MG63 (cell line): ENCODE measurements around the gene R3HDM4. TPM values are rescaled to one million over a fixed set of nuclear protein-coding genes. Genes with fewer than 3 reads are reported as not detected.

Experiments used
- DNase-seq: peaks from one replicate; pipeline ENCODE4 v3.0.0-alpha.2; 2020
- H3K27me3 ChIP-seq: fragments of 250-450 bp; sonication (Bioruptor Pico); 2 replicates; pipeline ENCODE4 v1.5.1; 2020; ENCODE audit warnings: mild to moderate bottlenecking, moderate library complexity
- H3K36me3 ChIP-seq: fragments of 250-450 bp; sonication (Bioruptor Pico); 2 replicates; pipeline ENCODE4 v1.5.1; 2020; ENCODE audit warnings: mild to moderate bottlenecking, moderate library complexity
- H3K4me3 ChIP-seq: fragments of 250-450 bp; sonication (Bioruptor Pico); 2 replicates; pipeline ENCODE4 v1.5.1; 2020; ENCODE audit warnings: mild to moderate bottlenecking, moderate library complexity
- H3K9me3 ChIP-seq: fragments of 250-450 bp; sonication (Bioruptor Pico); 2 replicates; pipeline ENCODE4 v1.5.1; 2020; ENCODE audit warnings: mild to moderate bottlenecking, moderate library complexity
- total RNA-seq: library from RNA; depleted of rRNA; stranded (reverse); fragments of >200 nt; shearing (Covaris generic); gene quantifications from 2 replicates; pipeline ENCODE4 v1.2.3, GENCODE V29; 2014; ENCODE audit warnings: low replicate concordance

R3HDM4 gene
- total RNA-seq, 1 experiment from 2014 or later, result 9.5 TPM

- DNase-seq, result no peak
- no peaks in the 10 kb centered on the region for H3K36me3 ChIP-seq
- H3K27me3 ChIP-seq, result no peaks in the 10 kb centered on the region
- H3K4me3 ChIP-seq, result no peak overlapping the region
- no peaks in the 10 kb centered on the region for H3K9me3 ChIP-seq
Observed at GRCh38 chr19:938233-938923, 25.4 kb upstream of the R3HDM4 start.

- Histone ChIP-seq H3K36me3 (no peaks in the 10 kb centered on the region), H3K9me3 (no peaks in the 10 kb centered on the region), H3K27me3 (no peaks in the 10 kb centered on the region), H3K4me3 (no peak overlapping the region)
- no peak for DNase-seq
Observed at GRCh38 chr19:937259-937694, 24.3 kb upstream of the R3HDM4 start.

- Histone ChIP-seq H3K4me3 (no peak overlapping the region), H3K9me3 (no peaks in the 10 kb centered on the region), H3K36me3 (no peaks in the 10 kb centered on the region), H3K27me3 (no peaks in the 10 kb centered on the region)
- no peak for DNase-seq
Observed at GRCh38 chr19:936175-936546, 23.1 kb upstream of the R3HDM4 start.

GRCh38 chr19:934865-935479 lies 22.0 kb upstream of the R3HDM4 start:
- no peaks in the 10 kb centered on the region for H3K9me3 ChIP-seq
- no peaks in the 10 kb centered on the region for H3K36me3 ChIP-seq
- no peaks in the 10 kb centered on the region for H3K27me3 ChIP-seq
- H3K4me3 ChIP-seq, result no peak overlapping the region
- DNase-seq, result peak; percentile 93

- Histone ChIP-seq H3K4me3 (no peak overlapping the region), H3K36me3 (no peaks in the 10 kb centered on the region), H3K9me3 (no peaks in the 10 kb centered on the region), H3K27me3 (no peaks in the 10 kb centered on the region)
- no peak for DNase-seq
Observed at GRCh38 chr19:934197-934840, 21.3 kb upstream of the R3HDM4 start.

- Histone ChIP-seq H3K4me3 (no peak overlapping the region), H3K27me3 (no peaks in the 10 kb centered on the region), H3K9me3 (no peaks in the 10 kb centered on the region), H3K36me3 (no peaks in the 10 kb centered on the region)
- no peak for DNase-seq
Observed at GRCh38 chr19:933553-933882, 20.5 kb upstream of the R3HDM4 start.

GRCh38 chr19:932648-933552 lies 19.9 kb upstream of the R3HDM4 start:
- H3K36me3 ChIP-seq, result no peaks in the 10 kb centered on the region
- H3K27me3 ChIP-seq, result no peaks in the 10 kb centered on the region
- no peaks in the 10 kb centered on the region for H3K9me3 ChIP-seq
- no peak overlapping the region for H3K4me3 ChIP-seq
- DNase-seq, result peak; percentile 94

GRCh38 chr19:931860-932647 lies 19.0 kb upstream of the R3HDM4 start:
- no peaks in the 10 kb centered on the region for H3K9me3 ChIP-seq
- H3K36me3 ChIP-seq, result no peaks in the 10 kb centered on the region
- H3K4me3 ChIP-seq, result no peak overlapping the region
- DNase-seq, result no peak
- H3K27me3 ChIP-seq, result no peaks in the 10 kb centered on the region

GRCh38 chr19:929891-930258 lies 16.9 kb upstream of the R3HDM4 start:
- Histone ChIP-seq H3K9me3 (no peaks in the 10 kb centered on the region), H3K27me3 (no peaks in the 10 kb centered on the region), H3K4me3 (no peak overlapping the region), H3K36me3 (no peaks in the 10 kb centered on the region)
- no peak for DNase-seq

- Histone ChIP-seq H3K4me3 (no peak overlapping the region), H3K36me3 (no peaks in the 10 kb centered on the region), H3K27me3 (no peaks in the 10 kb centered on the region), H3K9me3 (no peaks in the 10 kb centered on the region)
- no peak for DNase-seq
Observed at GRCh38 chr19:929203-929890, 16.3 kb upstream of the R3HDM4 start.

- H3K27me3 ChIP-seq, result no peaks in the 10 kb centered on the region
- no peaks in the 10 kb centered on the region for H3K36me3 ChIP-seq
- DNase-seq, result no peak
- no peak overlapping the region for H3K4me3 ChIP-seq
- H3K9me3 ChIP-seq, result no peaks in the 10 kb centered on the region
Observed at GRCh38 chr19:928471-929202, 15.6 kb upstream of the R3HDM4 start.

- DNase-seq, result no peak
- no peaks in the 10 kb centered on the region for H3K27me3 ChIP-seq
- no peak overlapping the region for H3K4me3 ChIP-seq
- H3K36me3 ChIP-seq, result no peaks in the 10 kb centered on the region
- no peaks in the 10 kb centered on the region for H3K9me3 ChIP-seq
Observed at GRCh38 chr19:927780-928401, 14.9 kb upstream of the R3HDM4 start.

GRCh38 chr19:927351-927779 lies 14.3 kb upstream of the R3HDM4 start:
- DNase-seq, result no peak

GRCh38 chr19:926589-927350 lies 13.8 kb upstream of the R3HDM4 start:
- no peaks in the 10 kb centered on the region for H3K36me3 ChIP-seq
- H3K27me3 ChIP-seq, result no peaks in the 10 kb centered on the region
- DNase-seq, result peak; percentile 28
- H3K4me3 ChIP-seq, result peak overlapping the region; percentile 64
- H3K9me3 ChIP-seq, result no peaks in the 10 kb centered on the region

More at GRCh38 chr19:927351-927779, 14.3 kb upstream of the R3HDM4 start:
- Histone ChIP-seq H3K4me3 (no peak overlapping the region; the same call in 1 of the 2 replicates), H3K27me3 (no peaks in the 10 kb centered on the region), H3K9me3 (no peaks in the 10 kb centered on the region), H3K36me3 (no peaks in the 10 kb centered on the region)
